ENCODE data around the gene DLST. TPM values are rescaled to one million over a fixed set of nuclear protein-coding genes. Genes with fewer than 3 reads are reported as not detected.

DLST gene
- total and polyA plus RNA-seq, 4 experiments from 2014 or later = 4.8 to 104 (median 56.0) TPM

GRCh38 chr14:74902941-74903705 is 21.4 kb downstream of the DLST start:
- Histone ChIP-seq H3K36me3 (ENCODE audit: insufficient read depth, low read length) (peaks cover 51% of the 10 kb centered on the region), H3K27me3 (ENCODE audit: insufficient read depth, low read length) (no peaks in the 10 kb centered on the region), H3K4me1 (ENCODE audit: insufficient read depth, low read length) (peaks cover 4% of the 10 kb centered on the region), H3K9me3 (ENCODE audit: control insufficient read depth in 1 of 2, low read length in 2 of 2) (no peaks in the 10 kb centered on the region), H3K27ac (ENCODE audit: low read depth, low read length) (no peak overlapping the region), H3K4me3 (ENCODE audit: low read length in 2 of 2) (no peak overlapping the region)
- peaks cover 0 to 4% (median 0%) of the 10 kb centered on the region in 8 donors for H3K9me3 Mint-ChIP-seq
- H3K27me3 Mint-ChIP-seq = no peaks in the 10 kb centered on the region
- CTCF ChIA-PET (ENCODE audit: partially characterized antibody) = interaction anchor here (0.6 to 15.6 kb wide), 3 partner anchors 10 to 392 kb away, joined by 3 to 677 read pairs (median 5); no protein-coding TSS in a partner anchor
- no peak for DNase-seq
- peak overlapping the region in 3 of 7 donors; percentile 35 to 84 (median 72) for H3K27ac Mint-ChIP-seq
- H3K4me3 Mint-ChIP-seq = no peak overlapping the region
- H3K36me3 Mint-ChIP-seq = peaks cover 48 to 72% of the 10 kb centered on the region in 2 donors
- peaks cover 0 to 15% (median 7%) of the 10 kb centered on the region in 4 donors for H3K4me1 Mint-ChIP-seq
- POLR2A ChIA-PET (ENCODE audit: partially characterized antibody) = no interaction called here
- intact Hi-C loops (cut with micrococcal nuclease) = no loop called here

GRCh38 chr14:74904635-74905503 is 23.2 kb downstream of the DLST start:
- no peak overlapping the region for H3K4me3 ChIP-seq (ENCODE audit: low read length in 2 of 2)
- H3K27me3 Mint-ChIP-seq = no peaks in the 10 kb centered on the region
- H3K9me3 ChIP-seq (ENCODE audit: control insufficient read depth in 1 of 2, low read length in 2 of 2) = no peaks in the 10 kb centered on the region
- no peak for DNase-seq
- H3K36me3 ChIP-seq (ENCODE audit: insufficient read depth, low read length) = peaks cover 34% of the 10 kb centered on the region
- H3K4me1 ChIP-seq (ENCODE audit: insufficient read depth, low read length) = peaks cover 4% of the 10 kb centered on the region
- ChIA-PET POLR2A (ENCODE audit: partially characterized antibody) (interaction anchor here (0.9 to 3.3 kb wide), 6 partner anchors 16 to 52 kb away, joined by 3 to 70 read pairs (median 4); partner anchors contain the start of gene DLST), CTCF (ENCODE audit: partially characterized antibody) (interaction anchor here (0.6 to 15.6 kb wide), 35 partner anchors 10 to 299 kb away, joined by 3 to 677 read pairs (median 4); partner anchors contain the start of genes DLST, PROX2 and RPS6KL1)
- H3K36me3 Mint-ChIP-seq = peaks cover 31 to 55% of the 10 kb centered on the region in 2 donors
- H3K27ac ChIP-seq (ENCODE audit: low read depth, low read length) = no peak overlapping the region
- no peaks in the 10 kb centered on the region for H3K27me3 ChIP-seq (ENCODE audit: insufficient read depth, low read length)
- H3K4me1 Mint-ChIP-seq = peaks cover 0 to 15% (median 7%) of the 10 kb centered on the region in 4 donors
- H3K4me3 Mint-ChIP-seq = no peak overlapping the region
- H3K27ac Mint-ChIP-seq = peak overlapping the region; percentile 44 to 80 (median 72)
- peaks cover 0 to 4% (median 0%) of the 10 kb centered on the region in 8 donors for H3K9me3 Mint-ChIP-seq
- intact Hi-C loops (cut with micrococcal nuclease) = loop anchor here (1.0 kb wide), 2 partner anchors 44 to 296 kb away; no protein-coding TSS in a partner anchor

- POLR2A ChIA-PET (ENCODE audit: partially characterized antibody) = interaction anchor here (0.6 to 3.3 kb wide), 8 partner anchors 22 to 296 kb away, joined by 3 to 70 read pairs (median 4); partner anchors contain the start of gene DLST
- H3K4me3 Mint-ChIP-seq = no peak overlapping the region
- Histone ChIP-seq H3K9me3 (ENCODE audit: control insufficient read depth in 1 of 2, low read length in 2 of 2) (no peaks in the 10 kb centered on the region), H3K27me3 (ENCODE audit: insufficient read depth, low read length) (no peaks in the 10 kb centered on the region), H3K36me3 (ENCODE audit: insufficient read depth, low read length) (peaks cover 26% of the 10 kb centered on the region), H3K4me3 (ENCODE audit: low read length in 2 of 2) (no peak overlapping the region), H3K4me1 (ENCODE audit: insufficient read depth, low read length) (peaks cover 4% of the 10 kb centered on the region), H3K27ac (ENCODE audit: low read depth, low read length) (no peak overlapping the region)
- CTCF ChIA-PET (ENCODE audit: partially characterized antibody) = interaction anchor here (0.6 to 15.6 kb wide), 39 partner anchors 10 to 300 kb away, joined by 3 to 677 read pairs (median 4); partner anchors contain the start of genes DLST, PROX2 and RPS6KL1
- peaks cover 23 to 47% of the 10 kb centered on the region in 2 donors for H3K36me3 Mint-ChIP-seq
- peak overlapping the region; percentile 42 to 77 (median 67) for H3K27ac Mint-ChIP-seq
- DNase-seq = peak; percentile 63 to 77 (median 69)
- peaks cover 0 to 15% (median 7%) of the 10 kb centered on the region in 4 donors for H3K4me1 Mint-ChIP-seq
- no peaks in the 10 kb centered on the region for H3K27me3 Mint-ChIP-seq
- H3K9me3 Mint-ChIP-seq = peaks cover 0 to 4% (median 0%) of the 10 kb centered on the region in 8 donors
- intact Hi-C loops (cut with micrococcal nuclease) = loop anchor here (1.0 kb wide), 2 partner anchors 44 to 296 kb away; no protein-coding TSS in a partner anchor
Observed at GRCh38 chr14:74905595-74906142, 24.0 kb downstream of the DLST start.

GRCh38 chr14:74906925-74907521 is 25.3 kb downstream of the DLST start:
- ChIA-PET CTCF (ENCODE audit: partially characterized antibody) (interaction anchor here (0.9 to 15.6 kb wide), 10 partner anchors 12 to 298 kb away, joined by 3 to 677 read pairs (median 34); partner anchors contain the start of genes DLST and PROX2), POLR2A (ENCODE audit: partially characterized antibody) (interaction anchor here (1.2 to 3.3 kb wide), 2 partner anchors 39 to 46 kb away, joined by 4 to 70 read pairs; no protein-coding TSS in a partner anchor)
- intact Hi-C loops (cut with micrococcal nuclease) = no loop called here
- H3K9me3 Mint-ChIP-seq = peaks cover 0 to 4% (median 0%) of the 10 kb centered on the region in 8 donors
- H3K36me3 ChIP-seq (ENCODE audit: insufficient read depth, low read length) = peaks cover 12% of the 10 kb centered on the region
- H3K27ac ChIP-seq (ENCODE audit: low read depth, low read length) = no peak overlapping the region
- H3K27ac Mint-ChIP-seq = peak overlapping the region in 1 of 7 donors; percentile 43
- peaks cover 16 to 34% of the 10 kb centered on the region in 2 donors for H3K36me3 Mint-ChIP-seq
- DNase-seq = no peak
- peaks cover 0 to 15% (median 7%) of the 10 kb centered on the region in 4 donors for H3K4me1 Mint-ChIP-seq
- H3K27me3 ChIP-seq (ENCODE audit: insufficient read depth, low read length) = no peaks in the 10 kb centered on the region
- no peak overlapping the region for H3K4me3 Mint-ChIP-seq
- H3K4me1 ChIP-seq (ENCODE audit: insufficient read depth, low read length) = peaks cover 4% of the 10 kb centered on the region
- no peaks in the 10 kb centered on the region for H3K9me3 ChIP-seq (ENCODE audit: control insufficient read depth in 1 of 2, low read length in 2 of 2)
- no peaks in the 10 kb centered on the region for H3K27me3 Mint-ChIP-seq
- H3K4me3 ChIP-seq (ENCODE audit: low read length in 2 of 2) = no peak overlapping the region

GRCh38 chr14:74907744-74908143 is 26.0 kb downstream of the DLST start:
- H3K36me3 Mint-ChIP-seq = peaks cover 11 to 26% of the 10 kb centered on the region in 2 donors
- Histone ChIP-seq H3K27me3 (ENCODE audit: insufficient read depth, low read length) (no peaks in the 10 kb centered on the region), H3K27ac (ENCODE audit: low read depth, low read length) (no peak overlapping the region), H3K4me1 (ENCODE audit: insufficient read depth, low read length) (peaks cover 4% of the 10 kb centered on the region), H3K4me3 (ENCODE audit: low read length in 2 of 2) (no peak overlapping the region), H3K9me3 (ENCODE audit: control insufficient read depth in 1 of 2, low read length in 2 of 2) (no peaks in the 10 kb centered on the region), H3K36me3 (ENCODE audit: insufficient read depth, low read length) (peaks cover 5% of the 10 kb centered on the region)
- no peak overlapping the region for H3K4me3 Mint-ChIP-seq
- peaks cover 0 to 4% (median 0%) of the 10 kb centered on the region in 8 donors for H3K9me3 Mint-ChIP-seq
- H3K27ac Mint-ChIP-seq = peak overlapping the region in 1 of 7 donors; percentile 36
- intact Hi-C loops (cut with micrococcal nuclease) = no loop called here
- DNase-seq = no peak
- ChIA-PET CTCF (ENCODE audit: partially characterized antibody) (interaction anchor here (0.9 to 15.6 kb wide), 10 partner anchors 13 to 298 kb away, joined by 3 to 677 read pairs (median 16); partner anchors contain the start of genes DLST and PROX2), POLR2A (ENCODE audit: partially characterized antibody) (interaction anchor here (1.0 to 3.3 kb wide), 2 partner anchors 26 to 47 kb away, joined by 3 to 70 read pairs; partner anchors contain the start of gene DLST)
- H3K4me1 Mint-ChIP-seq = peaks cover 0 to 15% (median 7%) of the 10 kb centered on the region in 4 donors
- no peaks in the 10 kb centered on the region for H3K27me3 Mint-ChIP-seq

- Histone ChIP-seq H3K4me3 (ENCODE audit: low read length in 2 of 2) (no peak overlapping the region), H3K27ac (ENCODE audit: low read depth, low read length) (no peak overlapping the region), H3K27me3 (ENCODE audit: insufficient read depth, low read length) (no peaks in the 10 kb centered on the region), H3K36me3 (ENCODE audit: insufficient read depth, low read length) (no peaks in the 10 kb centered on the region), H3K4me1 (ENCODE audit: insufficient read depth, low read length) (peaks cover 4% of the 10 kb centered on the region), H3K9me3 (ENCODE audit: control insufficient read depth in 1 of 2, low read length in 2 of 2) (no peaks in the 10 kb centered on the region)
- intact Hi-C loops (cut with micrococcal nuclease) = no loop called here
- H3K27me3 Mint-ChIP-seq = no peaks in the 10 kb centered on the region
- no peak overlapping the region for H3K27ac Mint-ChIP-seq
- H3K36me3 Mint-ChIP-seq = peaks cover 3 to 16% of the 10 kb centered on the region in 2 donors
- ChIA-PET POLR2A (ENCODE audit: partially characterized antibody) (interaction anchor here (0.8 kb wide), 1 partner anchor 25 kb away, joined by 3 read pairs; no protein-coding TSS in a partner anchor), CTCF (ENCODE audit: partially characterized antibody) (interaction anchor here (1.2 to 15.6 kb wide), 7 partner anchors 8 to 179 kb away, joined by 3 to 677 read pairs (median 41); partner anchors contain the start of genes DLST and PROX2)
- DNase-seq = no peak
- peaks cover 0 to 4% (median 0%) of the 10 kb centered on the region in 8 donors for H3K9me3 Mint-ChIP-seq
- peaks cover 0 to 15% (median 7%) of the 10 kb centered on the region in 4 donors for H3K4me1 Mint-ChIP-seq
- H3K4me3 Mint-ChIP-seq = no peak overlapping the region
Observed at GRCh38 chr14:74908861-74909341, 27.2 kb downstream of the DLST start.
